T-helper 2 cell treated with Interferon-gamma antibody and Interleukin-4, amounts not matched to agents 100 ng/mL and 5 ng/mL, for 36 hours (primary cell): ENCODE data around the gene SLC7A14. TPM values are rescaled to one million over a fixed set of nuclear protein-coding genes. Genes with fewer than 3 reads are reported as not detected.

Experiments used
- intact Hi-C: fragments of 100-400 bp; cut with micrococcal nuclease; formaldehyde crosslinking; loops from one replicate; pipeline ENCODE4 v1.15.1; 2023
- total RNA-seq: library from RNA; stranded (reverse); gene quantifications from 2 replicates; pipeline ENCODE4 v1.2.3, GENCODE V29; 2022

SLC7A14 gene
- total RNA-seq, 1 donor from 2014 or later = not detected

DNA sequence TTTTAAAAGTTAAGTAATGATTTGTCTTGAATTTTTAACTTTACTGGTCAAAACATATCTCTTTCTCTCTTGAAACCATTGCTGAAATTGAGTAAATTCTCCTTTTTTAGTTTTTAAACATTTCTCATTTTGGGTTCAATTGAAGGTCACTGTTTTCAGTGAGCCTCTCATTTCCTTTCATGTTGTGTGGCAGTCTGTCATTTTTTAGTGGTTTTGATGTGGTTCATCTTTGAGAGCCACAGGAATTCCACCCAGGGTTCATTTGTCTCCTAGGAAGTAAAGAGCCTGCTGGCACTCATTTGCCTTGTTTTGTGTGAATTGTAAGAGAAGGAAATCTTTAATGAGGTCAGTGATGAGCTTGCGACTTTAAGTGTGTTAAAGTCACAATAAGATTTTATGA is 156.8 kb downstream of the SLC7A14 start:
- intact Hi-C loops = no loop called here

DNA sequence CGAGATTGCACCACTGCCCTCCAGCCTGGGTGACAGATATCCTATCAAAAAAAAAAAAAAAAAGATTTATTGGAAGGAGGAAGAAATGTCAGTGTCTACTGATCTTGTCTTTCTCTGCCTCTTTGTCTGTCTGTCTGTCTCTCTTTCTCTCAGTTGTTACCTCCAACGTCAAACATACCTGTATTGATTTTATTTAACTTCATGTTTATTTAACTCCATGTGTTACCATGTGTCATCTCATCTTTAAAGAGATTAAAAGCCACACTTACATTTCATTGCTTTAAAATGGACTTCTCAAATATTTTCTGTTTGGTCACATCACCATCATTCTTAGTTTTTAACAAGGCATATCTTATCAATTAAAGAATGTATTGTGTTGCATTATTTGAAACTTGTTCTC is 157.8 kb downstream of the SLC7A14 start:
- intact Hi-C loops = no loop called here

DNA sequence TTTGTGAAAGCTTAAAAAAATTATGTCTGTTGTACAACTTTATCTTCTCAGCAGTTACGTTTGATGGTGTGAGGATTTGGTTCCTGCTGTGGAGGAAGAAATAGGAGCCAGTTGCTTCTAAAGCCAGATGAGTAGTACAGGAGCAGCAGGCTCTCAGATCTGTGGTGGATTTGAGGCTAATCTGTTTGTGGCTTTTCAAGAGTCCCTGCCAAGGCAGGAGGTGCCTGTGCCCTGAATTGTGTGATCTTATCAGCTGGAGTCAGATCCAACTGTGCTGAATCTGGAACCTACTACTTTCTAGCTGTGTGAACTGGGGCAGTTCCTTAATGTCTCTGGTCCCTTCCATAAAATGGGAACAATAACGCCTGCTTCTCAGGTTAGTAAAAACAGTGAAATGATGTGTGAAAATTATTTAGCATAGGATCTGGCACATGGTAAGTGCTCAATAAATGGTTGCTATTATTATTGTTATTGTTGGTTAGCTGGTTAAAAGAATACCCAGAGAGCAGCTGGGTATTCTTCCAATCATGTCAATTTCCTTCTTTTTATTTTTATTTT is 159.6 kb downstream of the SLC7A14 start:
- intact Hi-C loops = no loop called here

DNA sequence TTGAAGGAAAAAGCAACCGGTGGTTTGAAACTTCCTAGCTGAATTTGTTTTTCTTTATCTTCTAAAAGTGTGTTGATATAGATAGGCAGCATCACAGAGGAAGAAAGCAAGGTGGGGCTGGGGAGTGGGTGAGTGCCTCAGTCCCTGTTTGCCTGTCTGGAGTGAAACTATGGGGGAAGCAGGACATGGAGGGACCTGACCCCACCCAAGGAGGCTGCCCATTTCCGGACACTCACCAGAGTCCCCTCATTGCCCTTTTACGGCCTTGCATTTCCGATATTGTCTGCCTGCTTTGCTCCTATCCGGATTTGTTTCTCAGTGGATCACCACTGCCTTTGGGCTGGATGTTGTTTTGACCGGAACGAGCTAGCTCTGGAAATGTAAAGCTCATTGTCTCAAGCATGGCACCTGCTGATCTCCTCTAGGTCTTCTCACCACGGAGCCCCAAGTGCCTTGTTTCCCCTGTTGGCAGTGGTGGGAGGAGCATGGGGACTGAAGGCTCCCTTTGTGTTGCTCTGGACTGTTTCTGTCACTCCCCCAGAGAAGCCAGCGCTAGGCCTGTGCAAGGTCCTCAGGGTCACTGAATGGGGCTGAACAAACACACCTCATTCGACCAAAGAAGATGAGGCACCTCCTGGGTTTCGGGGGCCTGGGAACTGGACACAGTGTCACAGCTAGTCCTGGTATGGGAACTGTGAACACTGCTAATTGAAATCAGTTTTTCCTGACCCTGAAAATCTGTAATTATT is 160.2 kb downstream of the SLC7A14 start:
- intact Hi-C loops = no loop called here

DNA sequence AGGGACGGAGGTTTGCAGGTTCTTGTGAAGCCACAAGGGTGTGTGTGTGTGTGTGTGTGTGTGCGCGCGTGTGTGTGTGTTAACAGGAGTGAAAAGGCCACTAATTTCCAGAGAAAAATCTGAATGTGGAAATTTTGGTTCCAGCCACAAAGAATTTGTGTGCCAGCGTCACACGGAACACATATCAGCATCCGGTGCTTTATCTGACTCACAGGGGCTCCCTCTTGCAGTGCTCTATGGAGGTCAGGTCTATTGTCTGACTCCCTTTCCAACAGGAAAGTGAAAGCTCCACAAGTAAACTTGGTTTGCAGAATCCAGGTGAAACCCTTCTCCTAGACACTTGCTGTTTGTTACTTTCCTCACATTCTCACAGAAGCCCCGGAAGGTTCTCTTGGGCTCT is 161.0 kb downstream of the SLC7A14 start:
- intact Hi-C loops = no loop called here

DNA sequence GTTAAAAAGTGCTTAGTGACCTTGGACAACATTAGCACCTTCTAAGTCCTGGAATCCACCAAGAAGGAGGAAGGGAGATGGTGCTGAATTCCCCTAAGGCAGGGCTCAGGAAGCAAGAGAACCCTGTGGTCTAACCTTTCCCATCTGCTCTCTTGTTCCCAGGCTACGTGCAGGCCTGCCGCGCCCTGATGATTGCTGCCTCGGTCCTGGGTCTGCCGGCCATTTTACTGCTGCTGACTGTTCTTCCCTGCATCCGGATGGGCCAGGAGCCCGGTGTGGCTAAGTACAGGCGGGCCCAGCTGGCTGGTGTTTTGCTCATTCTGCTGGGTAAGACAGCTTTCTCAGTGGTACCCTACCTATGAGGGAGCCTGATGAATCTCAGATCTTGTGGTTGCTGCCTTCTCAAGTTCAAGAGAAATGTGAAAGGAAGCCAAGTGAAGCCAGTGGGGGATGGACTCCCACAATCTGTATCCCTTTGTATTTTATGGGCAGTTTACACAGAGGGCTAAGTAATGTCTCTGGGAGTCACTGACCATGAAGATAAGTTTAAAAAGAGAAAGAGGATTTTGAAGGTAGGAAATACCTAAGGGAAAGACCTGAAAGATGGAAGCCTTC is 162.8 kb downstream of the SLC7A14 start:
- intact Hi-C loops = no loop called here

DNA sequence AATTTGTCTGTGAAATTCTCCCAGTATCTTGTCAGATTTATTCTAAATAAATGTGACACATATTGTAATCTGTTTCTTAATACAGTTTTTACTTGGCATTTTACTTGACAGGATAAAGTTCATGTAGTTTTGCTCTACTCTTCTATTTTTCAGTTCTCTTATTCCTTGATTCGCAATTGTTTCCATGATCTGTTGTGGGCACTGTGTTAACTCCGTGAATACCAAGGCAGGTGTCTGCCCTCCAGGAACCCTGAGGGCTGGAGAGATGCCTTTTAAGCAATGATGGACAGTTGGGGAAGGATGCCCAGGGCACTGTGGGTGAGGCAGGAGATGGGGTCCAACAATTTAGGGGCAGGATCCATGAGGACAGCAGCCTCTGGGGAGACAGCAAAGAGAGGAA is 164.1 kb downstream of the SLC7A14 start:
- intact Hi-C loops = no loop called here

DNA sequence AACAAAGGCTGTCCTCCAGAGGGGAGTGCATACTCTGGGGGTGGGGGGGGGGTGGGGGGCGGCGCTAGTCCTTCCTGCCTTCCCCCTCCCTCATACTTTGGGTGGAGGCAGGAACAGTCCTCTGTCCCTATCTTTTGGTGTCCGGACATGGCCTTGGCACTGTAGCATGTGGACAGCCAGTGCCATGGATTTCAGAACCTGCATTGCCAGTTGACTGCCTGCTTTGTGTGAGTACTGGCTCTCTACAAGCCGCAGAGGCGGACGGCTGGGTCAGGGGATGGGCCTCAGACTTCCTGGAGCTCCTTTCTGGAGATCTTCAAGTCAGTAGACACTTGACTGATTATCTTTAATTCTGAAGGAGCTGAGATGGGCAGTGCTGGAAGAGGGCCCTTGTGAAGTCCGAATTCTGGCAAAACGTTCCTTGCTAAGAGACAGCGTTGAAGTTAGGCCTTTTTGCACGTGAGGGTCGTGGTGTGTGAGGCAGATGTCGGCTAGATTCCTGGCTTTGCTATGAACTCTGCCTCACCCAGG is 164.7 kb downstream of the SLC7A14 start:
- intact Hi-C loops = no loop called here

DNA sequence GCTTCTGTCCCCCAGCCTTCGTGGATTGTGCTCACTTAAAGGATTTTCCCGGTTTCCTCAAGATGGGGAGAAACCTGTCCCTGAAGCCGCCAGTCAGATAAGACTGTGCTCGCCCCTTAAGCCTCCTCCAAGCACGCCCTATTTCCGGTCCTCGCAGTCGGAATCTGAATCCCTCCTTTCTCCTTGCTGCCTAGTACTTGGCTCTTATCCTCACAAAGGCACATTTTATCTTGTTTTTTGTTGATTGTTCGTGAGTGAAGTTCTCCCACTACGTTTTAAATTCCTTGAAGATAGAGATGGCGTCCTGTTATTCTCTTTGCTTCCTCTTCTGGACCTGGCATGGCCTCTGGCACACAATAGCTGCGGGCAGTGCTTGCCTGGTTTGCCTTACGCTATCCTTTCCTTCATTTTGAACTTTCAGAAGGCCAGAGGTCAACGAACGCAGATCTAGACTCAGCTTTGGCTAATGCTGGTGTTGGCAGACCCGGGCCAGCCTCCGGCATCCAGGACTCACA is 165.5 kb downstream of the SLC7A14 start:
- intact Hi-C loops = no loop called here

DNA sequence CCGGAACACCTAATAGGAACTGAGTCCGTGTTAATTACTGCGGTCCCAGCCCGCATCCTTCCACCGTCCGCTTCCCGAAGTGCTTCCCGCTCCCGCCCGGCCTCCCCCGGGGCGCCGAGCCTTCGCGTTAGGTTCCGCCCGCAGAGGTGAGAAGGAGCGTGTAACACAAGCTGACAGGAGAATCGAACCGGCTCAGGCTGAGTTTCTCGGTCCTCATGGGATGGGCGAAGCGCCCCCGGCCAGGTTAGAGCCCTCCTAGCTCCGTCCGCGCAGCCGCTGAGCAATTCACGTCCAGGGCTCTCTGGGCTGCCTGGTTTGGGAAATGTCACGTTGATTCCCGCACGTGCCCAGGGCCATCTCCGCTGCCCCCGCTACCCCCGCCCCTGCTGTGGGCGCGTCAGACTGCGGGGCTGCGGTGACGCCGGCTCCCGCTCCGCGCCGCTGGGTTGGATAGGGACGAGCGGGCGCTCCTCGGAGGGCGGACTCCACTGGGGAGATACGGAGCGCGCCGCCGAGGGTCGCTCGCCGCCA is 166.3 kb downstream of the SLC7A14 start:
- intact Hi-C loops = no loop called here

DNA sequence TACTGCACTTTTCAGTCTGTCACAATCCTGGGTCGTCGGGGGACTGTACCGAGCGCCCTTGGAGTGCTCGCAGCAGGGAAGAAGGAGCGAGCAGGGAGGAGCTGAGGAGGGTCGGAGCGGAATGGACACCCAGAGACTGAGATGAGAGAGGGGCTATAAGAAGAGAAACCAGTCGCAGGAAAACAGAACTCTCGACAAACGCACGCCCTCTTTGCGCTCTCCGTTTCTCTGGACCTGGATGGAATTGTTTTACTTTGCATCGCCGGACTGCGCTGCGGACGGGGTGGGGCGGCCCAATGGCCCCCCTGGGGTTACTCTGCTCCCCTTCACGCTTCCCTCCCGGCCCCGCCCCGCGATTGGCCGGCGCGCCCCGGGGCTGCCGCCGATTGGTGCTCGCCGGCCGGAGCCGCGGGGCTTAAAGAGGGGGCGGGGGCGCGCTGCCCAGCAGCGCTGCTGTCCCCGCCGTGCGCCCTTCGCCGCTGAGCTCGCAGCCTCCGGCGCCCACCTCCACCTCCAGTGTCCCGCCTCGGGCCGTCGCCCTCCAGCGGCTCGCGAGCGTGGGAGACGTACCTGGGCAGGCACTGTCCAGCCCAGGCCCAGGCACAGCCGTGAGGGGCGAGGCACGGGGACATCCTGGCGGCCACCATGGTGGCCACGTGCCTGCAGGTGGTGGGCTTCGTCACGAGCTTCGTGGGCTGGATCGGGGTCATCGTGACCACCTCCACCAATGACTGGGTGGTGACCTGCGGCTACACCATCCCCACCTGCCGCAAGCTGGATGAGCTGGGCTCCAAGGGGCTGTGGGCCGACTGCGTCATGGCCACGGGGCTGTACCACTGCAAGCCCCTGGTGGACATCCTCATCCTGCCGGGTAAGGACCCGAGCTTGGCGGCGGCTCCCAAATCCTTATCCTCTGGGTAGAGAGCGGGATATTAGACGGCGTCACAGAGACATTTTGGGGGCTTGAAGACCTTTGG is 167.2 kb downstream of the SLC7A14 start, which contains the start of gene CLDN11:
Gene CLDN11 (plus strand): TSS at position 447 of the 977 bp plus-strand sequence. CDS start 199 bp downstream, at position 646.
- intact Hi-C loops = no loop called here

DNA sequence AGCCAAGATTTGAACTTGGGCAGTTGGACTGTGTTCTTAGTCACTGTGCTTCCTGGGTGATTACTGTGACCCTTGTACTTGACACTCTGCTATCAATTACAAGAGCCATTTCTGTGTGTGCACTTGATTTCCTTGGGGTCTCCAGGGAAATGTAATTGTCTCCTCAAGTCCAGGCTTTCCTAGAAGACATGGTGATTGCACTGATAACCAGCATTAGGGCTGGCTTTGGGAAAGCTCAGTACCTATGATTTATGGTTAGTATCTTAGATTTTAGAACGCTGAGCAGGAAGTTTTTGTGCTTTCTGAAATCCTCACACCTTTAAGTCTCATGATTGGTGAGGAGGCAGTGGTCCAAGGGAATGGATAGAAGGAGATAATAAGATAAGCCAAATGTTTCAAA is 168.8 kb downstream of the SLC7A14 start:
- intact Hi-C loops = no loop called here

DNA sequence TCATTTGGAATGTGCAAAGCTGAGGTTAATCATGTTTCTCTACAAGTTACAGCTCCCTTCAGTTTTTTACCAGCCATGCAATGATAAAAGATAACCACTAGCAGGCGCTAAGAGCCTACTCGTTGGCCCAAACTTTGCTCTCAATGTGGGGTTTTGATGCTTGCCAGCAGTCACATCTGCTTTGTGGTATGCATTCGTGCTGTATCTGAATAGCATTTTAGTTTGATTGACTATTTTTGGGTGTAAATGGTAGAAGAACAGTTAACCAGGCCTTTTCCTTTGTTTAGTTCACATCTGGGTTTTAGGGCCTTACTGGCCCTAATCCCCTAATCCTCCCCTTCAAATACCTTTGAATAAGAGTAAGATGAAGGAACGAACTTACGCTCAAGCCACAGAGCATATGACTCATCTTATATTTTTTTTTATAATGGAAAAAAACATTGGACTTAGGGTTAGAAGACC is 171.6 kb downstream of the SLC7A14 start:
- intact Hi-C loops = loop anchor here (1.0 to 5.0 kb wide), 4 partner anchors 83 to 398 kb away; no protein-coding TSS in a partner anchor

DNA sequence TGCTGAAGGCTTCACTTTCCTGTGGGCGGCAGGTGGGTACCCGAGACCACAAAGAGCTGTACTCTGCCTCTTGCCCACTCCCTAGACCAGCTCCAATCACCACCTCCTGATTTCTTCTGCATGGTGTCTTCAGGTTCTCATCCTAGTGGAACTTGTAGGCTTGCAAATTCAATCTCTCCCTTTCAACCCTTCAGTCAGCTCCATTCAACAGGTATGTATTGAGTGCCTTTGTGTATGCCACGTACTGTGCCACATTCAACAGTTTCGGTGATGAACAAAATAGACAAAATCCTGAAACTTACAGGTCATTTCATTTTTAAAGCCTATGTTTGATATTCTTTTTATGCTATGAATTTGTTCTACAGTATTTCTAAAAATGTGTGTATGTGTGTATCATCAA is 172.6 kb downstream of the SLC7A14 start:
- intact Hi-C loops = loop anchor here (5.0 kb wide), 2 partner anchors 84 to 101 kb away; no protein-coding TSS in a partner anchor

DNA sequence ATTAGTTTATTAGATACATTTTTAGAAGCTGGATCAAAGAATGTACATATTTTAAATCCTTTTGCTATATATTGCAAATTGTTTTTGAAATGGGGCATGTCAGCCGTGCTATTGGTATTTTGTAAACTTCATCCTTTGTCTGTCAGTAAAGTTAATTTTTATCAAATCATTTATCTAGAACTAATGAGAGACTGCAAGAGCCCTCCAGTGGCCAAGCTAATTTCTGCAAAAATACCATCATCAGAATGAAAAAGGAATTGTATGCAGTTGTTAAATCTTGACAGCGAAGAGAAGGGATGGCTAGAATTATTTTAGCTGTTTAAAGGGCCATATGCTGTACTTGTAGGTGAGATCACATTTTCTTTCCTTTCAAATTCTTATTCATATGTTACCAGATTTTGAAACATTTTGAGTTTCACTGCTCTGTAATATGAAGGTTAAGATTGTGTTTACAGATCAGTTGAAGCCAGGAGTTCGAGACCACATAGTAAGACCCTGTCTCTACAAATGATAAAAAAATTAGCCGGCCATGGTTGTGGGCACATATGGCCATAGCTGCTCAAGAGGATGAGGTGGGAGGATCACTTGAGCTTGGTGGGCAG is 175.3 kb downstream of the SLC7A14 start:
- intact Hi-C loops = loop anchor here (1.0 to 5.0 kb wide), 3 partner anchors 87 to 221 kb away; no protein-coding TSS in a partner anchor

Other genes with a start within 250 kb of the SLC7A14 start
- gene SKIL, start 228.4 kb downstream of the SLC7A14 start, total RNA-seq = 16.4 and 17.7 TPM in 2 replicates
- not detected in 2 replicates for gene CLDN11, start 167.2 kb downstream of the SLC7A14 start, total RNA-seq